NCI-H526 treated with DMSO at 0.1 percent for 48 hours (cell line): ENCODE data around the gene MAP1A.

ENCODE experiments used
- DNase-seq: peaks from one replicate; lab custom pipeline; 2025; lab: John Stamatoyannopoulos, UW

The MAP1A gene

GRCh38 chr15:43511012-43511885, 6.2 kb upstream of the MAP1A start:
- DNase-seq: peak; percentile 73

GRCh38 chr15:43513550-43513949, 3.9 kb upstream of the MAP1A start:
- DNase-seq: no peak

- DNase-seq: peak; percentile 26
Observed at GRCh38 chr15:43514241-43515057, 3.0 kb upstream of the MAP1A start.

GRCh38 chr15:43515741-43516140, 1.7 kb upstream of the MAP1A start:
- DNase-seq: no peak

- no peak for DNase-seq
Observed at GRCh38 chr15:43516185-43516584, 1.2 kb upstream of the MAP1A start.

GRCh38 chr15:43516801-43517353, 531 bp upstream of the MAP1A start:
- DNase-seq: no peak

- DNase-seq: peak; percentile 58
Observed at GRCh38 chr15:43518197-43518761, 871 bp downstream of the MAP1A start.

GRCh38 chr15:43519196-43519595, 1.8 kb downstream of the MAP1A start:
- DNase-seq: no peak

- no peak for DNase-seq
Observed at GRCh38 chr15:43520138-43520537, 2.7 kb downstream of the MAP1A start.

- no peak for DNase-seq
Observed at GRCh38 chr15:43521419-43521818, 4.0 kb downstream of the MAP1A start.

- DNase-seq: no peak
Observed at GRCh38 chr15:43522247-43522646, 4.8 kb downstream of the MAP1A start.

- no peak for DNase-seq
Observed at GRCh38 chr15:43523646-43524045, 6.2 kb downstream of the MAP1A start.

GRCh38 chr15:43524254-43524845, 6.9 kb downstream of the MAP1A start:
- no peak for DNase-seq

GRCh38 chr15:43525131-43525530, 7.7 kb downstream of the MAP1A start:
- no peak for DNase-seq

GRCh38 chr15:43526261-43526930, 9.0 kb downstream of the MAP1A start:
- DNase-seq: no peak

GRCh38 chr15:43527016-43527801, 9.8 kb downstream of the MAP1A start:
- no peak for DNase-seq

GRCh38 chr15:43527802-43528541, 10.6 kb downstream of the MAP1A start:
- no peak for DNase-seq

- DNase-seq: no peak
Observed at GRCh38 chr15:43528542-43529007, 11.2 kb downstream of the MAP1A start.

- no peak for DNase-seq
Observed at GRCh38 chr15:43529141-43529540, 11.7 kb downstream of the MAP1A start.
